GM20431 (cell line): ENCODE measurements around the gene SDC4.

ENCODE experiments used
- in situ Hi-C: fragments of 300-500 bp; cut with MseI, MboI; formaldehyde crosslinking; loops from one replicate; pipeline ENCODE4 v1.15.0; 2020; ENCODE audit warnings: low sequenced_read_pairs; ENCODE audit not compliant: unreplicated experiment

SDC4 gene, protein sequence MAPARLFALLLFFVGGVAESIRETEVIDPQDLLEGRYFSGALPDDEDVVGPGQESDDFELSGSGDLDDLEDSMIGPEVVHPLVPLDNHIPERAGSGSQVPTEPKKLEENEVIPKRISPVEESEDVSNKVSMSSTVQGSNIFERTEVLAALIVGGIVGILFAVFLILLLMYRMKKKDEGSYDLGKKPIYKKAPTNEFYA

DNA sequence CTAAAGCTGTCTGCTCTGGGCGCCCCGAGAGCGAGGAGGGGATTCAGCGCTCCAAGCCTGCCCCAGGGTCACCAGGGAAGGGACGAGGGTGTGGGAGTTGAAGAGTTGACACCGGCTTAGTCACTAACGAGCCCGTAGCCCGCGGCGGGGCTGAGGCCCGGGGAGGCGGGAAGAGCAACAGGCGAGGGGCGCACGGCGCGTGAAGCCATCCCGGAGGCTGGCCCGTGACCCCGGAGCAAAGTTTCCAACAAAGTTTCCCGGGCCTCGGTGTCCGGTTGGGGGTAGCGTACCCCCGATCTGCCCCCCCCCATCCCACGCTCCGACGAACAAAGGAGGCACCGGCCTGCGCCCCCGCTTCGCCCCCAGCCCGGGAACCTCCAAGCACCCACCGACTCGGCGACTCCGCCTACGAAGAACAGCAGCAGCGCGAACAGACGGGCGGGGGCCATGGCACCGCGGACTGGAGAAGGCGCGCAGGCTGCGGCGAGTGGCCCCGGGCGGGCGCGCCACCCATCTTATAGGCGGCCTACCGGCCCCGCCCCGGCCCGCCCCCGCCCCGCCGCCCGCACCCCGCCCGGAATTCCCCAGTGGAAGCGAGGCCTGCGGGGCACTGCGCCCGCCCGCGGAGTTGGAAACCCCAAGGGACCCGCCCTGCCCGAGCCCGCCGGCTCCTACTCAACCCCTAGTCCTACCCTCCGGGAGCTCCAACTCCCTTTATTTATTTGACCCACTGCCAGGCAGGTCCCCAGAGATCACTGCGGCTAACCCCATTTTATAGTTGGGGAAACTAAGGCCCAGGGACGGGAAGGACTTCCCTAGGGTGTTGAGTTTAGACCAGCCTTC lies at the start of gene SDC4:
Gene SDC4, minus strand, starts transcription at position 489 of the 843 bp plus-strand sequence. Its CDS starts 40 bp downstream, at position 449.
- in situ Hi-C loops: no loop called here

DNA sequence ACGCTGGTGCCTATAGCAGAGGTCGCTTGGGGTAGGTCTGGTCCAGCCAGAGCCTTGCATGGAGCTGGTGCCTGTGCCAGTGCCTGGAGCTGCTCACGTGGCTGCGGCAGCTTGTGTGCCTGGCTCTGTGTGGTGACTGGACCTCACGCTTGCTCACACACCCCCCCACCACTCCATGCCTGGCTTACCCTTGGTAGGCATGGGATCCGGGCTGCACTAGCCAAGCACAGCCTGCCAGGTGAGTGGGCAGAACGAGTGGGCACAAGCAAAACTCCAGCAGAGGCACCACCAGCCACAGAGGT lies 46.8 kb upstream of the SDC4 start:
- in situ Hi-C loops: no loop called here

DNA sequence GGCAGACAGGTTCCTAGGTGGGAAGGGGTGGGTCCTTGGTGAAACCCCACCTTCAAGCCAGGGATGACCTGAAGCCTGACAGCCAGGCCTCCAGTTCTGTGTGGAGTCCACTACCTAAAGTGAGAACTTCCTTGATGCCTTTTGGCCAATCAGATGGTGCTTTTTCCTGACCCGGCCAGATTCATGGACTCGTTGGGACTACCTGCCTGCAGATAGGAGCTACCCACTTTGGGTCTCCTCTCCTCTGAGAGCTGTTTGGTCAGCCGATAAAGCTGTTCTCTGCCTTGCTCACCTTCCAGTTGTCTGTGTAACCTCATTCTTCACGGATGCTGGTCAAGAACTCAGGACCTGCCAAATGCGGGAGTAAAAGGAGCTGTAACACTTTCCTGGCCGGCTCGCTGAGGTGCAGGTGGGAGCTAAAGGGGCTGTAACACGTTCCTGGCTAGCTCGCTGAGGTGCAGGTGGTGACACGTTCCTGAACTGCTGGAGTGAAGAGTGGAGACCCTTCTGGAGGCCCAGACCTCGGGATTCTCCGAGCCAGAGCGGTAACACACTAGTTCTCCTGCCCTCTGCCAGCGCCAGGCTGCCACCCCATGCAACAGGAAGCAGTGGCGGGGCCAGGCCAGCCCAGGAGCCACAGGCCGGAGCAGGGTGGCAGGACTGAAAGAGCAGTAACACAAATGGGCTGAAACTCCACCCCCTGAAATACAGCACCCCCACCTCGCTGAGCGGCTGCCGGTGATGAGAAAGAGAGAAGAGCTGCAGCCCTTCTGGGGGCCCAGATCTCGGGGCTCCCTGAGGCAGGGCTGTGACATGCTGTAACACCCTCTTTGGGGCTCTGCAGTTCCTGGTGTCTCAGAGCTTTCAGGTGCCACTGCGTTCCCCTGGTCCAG lies 46.2 kb upstream of the SDC4 start:
- in situ Hi-C loops: no loop called here

DNA sequence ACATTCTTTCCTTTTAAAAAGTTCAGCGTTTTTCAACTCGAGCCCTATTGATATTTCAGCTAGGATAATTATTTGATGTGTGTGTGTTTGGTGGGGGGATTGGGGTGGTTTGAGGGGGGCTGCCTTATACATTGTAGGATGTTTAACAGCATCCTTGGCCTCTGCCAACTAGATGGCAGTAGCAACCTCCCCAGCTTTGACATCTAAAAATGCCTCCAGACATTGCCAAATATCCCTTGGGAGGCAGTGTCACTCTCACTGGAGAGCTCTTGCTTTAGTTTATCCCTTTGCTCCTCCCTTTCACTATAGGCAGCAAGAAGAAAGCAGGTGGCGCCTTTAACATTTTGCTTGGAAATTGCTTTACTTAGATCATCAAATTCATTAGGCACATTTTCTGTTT lies 44.5 kb upstream of the SDC4 start:
- in situ Hi-C loops: no loop called here

DNA sequence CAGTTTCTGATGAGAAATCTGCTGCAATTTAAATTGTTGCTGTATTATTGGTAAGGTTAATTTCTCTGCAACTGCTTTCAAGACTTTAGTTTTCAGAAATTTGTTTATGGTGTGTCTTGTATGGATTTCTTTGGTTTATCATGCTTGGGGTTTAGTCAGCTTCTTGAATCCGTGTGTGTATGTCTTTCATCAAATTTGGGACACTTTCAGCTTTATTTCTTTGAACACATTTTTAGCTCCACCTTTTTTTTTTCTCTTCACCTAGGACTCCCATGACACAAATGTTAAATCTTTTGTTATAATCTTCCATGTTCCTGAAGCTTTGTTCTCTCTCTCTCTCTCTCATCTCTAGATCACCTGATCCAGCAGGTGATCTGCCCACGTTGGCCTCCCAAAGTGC lies 43.3 kb upstream of the SDC4 start:
- in situ Hi-C loops: no loop called here

DNA sequence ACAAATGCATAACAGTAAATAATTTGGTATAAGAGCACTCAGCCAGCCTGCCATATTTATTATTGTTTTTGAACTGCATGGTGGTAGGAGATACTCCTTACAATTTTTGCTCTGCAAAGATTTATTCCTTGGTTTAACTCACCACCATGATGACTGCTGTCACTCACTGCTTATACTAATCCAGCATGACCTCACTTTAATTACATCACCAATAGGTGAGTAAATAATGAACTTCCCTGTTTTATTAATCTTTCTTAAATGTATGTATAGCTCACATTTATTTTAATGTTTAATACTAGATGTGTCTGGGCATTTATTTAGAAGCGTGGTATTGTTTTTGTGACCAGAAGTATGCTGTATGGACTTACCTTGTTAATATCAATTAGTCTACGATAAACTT lies 42.7 kb upstream of the SDC4 start:
- in situ Hi-C loops: no loop called here

DNA sequence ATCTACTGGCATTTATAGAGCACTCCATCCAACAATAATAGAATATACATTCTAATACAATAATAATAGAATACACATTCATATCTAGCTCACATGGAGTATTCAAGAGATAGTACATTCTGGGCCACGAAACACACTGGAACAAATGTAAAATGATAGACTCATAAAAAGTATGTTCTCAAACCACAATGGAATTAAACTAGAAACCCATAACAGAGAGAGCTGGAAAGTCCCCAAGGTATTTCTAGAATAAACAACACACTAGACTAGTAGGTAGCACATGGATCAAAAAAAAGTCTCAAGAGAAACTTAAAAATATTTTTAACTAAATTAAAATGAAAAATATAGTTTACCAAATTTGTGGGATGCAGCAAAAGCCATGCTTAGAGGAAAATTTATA lies 39.0 kb upstream of the SDC4 start:
- in situ Hi-C loops: no loop called here

DNA sequence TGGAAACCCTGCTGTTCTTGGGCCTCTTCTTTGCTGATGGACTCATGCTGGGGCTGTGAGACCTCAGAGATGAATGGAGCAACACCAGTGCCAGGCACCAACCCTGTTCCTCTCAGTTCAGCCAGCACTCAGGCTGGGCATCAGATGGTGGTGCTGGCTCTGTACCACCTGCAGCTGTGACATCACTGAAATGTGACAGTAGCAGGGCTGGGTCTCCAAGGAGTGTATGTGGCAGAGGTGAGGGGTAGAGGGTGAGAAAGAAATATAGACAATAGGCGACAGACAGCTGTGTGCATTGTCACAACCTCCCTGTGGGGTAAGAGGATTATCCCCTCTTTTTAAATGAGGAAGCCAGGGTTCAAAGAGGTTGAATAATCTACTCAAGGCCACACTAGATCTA lies 30.0 kb upstream of the SDC4 start, which contains the start of gene TP53TG5:
Gene TP53TG5, minus strand, starts transcription at position 135 of the 400 bp plus-strand sequence. Its CDS starts 89 bp downstream, at position 46.
- in situ Hi-C loops: loop anchor here (10.0 kb wide), 1 partner anchor 57 kb away; no protein-coding TSS in a partner anchor

DNA sequence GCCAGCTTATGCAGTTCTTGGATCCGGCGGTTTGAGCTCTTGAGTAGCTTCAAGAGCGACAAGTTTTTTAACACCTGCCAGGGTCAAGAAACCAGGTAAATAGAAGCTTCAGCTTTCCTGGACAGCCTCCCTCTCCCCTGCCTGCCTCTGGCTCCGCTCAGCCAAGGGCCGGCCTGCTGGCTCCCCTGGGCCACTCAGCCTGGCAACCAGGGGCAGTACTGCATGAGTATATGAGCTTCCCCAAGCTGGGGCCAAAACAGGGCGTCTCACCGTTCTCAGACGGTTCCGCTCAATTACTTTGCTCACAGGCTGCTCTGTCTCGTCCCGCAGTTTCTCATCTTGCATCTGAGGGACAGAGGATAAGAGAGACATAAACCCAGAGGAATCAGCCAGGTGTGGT lies 29.0 kb upstream of the SDC4 start:
- in situ Hi-C loops: loop anchor here (10.0 kb wide), 1 partner anchor 58 kb away; no protein-coding TSS in a partner anchor

DNA sequence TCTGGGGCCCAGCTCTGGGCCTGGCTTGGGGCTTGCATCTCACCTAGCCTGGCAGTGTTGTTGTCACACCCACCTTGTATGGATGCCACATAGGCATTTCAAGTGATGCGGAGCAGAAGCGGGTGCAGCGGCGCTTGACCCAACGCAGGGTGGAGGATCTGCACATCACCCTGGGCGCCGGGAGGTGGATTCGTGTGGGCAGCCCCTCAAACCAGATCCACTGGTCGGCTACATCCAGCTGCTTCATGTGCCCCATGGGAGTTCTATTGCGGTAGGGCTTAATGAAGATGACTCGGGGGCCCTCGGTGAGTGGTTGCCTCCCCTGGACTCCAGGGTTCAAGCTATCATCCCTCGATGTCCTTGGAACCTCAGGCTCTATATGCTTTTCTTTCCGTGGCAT lies 26.7 kb upstream of the SDC4 start:
- in situ Hi-C loops: loop anchor here (10.0 kb wide), 1 partner anchor 60 kb away; no protein-coding TSS in a partner anchor

DNA sequence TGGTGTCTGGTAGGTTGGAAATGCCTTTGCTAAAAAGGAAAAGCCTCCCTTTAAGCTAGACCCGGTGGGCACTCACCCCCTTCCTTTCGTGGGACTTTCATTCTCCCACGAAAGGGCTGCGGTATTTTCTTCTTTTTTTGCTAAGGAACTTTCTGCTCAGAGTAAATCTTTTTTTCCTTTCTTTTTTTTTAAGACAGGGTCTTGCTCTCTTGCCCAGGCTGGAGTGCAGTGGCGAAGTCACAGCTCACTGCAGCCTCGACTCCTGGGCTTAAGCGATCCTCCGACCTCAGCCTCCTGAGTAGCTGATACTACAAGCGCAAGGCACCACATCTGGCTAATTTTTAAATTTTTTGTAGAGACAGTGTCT lies 25.9 kb upstream of the SDC4 start:
- in situ Hi-C loops: loop anchor here (10.0 kb wide), 1 partner anchor 61 kb away; no protein-coding TSS in a partner anchor

DNA sequence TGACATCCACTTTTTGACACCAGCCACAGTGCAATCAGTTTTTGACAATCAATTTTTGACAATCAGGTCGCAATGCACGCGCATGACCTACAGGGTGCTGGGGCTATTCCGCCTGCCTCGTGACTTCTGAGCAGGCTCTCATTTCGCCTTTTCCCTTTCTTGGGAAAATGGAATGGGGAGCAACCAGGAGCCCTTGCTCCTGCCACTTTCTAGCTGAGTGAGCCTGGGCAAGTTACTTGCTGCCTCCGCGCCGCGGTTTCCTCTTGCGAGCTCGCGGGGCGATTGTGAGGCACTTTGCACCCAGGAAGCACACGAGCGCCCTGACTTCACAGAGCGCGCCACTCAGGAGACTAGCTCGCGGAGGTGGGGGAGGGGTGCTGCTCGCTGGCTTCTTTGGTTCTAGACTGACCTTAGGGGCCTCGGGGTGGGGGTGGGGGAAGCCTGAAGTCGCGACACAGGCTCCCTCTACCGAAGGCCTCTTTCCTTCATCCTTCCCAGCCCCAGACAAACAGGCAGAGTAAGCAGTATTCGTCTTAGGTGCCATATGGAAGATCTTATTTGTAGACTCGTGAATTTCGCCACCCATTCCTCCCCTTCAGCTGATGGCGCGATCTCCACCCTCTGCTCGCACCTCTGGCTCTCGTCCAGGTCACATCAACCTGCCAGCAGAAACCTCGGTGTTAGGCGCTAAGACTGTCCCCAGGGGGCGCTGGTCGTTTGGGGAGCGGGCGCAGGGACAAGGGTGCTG lies 25.3 kb upstream of the SDC4 start:
- in situ Hi-C loops: loop anchor here (10.0 kb wide), 1 partner anchor 61 kb away; no protein-coding TSS in a partner anchor

DNA sequence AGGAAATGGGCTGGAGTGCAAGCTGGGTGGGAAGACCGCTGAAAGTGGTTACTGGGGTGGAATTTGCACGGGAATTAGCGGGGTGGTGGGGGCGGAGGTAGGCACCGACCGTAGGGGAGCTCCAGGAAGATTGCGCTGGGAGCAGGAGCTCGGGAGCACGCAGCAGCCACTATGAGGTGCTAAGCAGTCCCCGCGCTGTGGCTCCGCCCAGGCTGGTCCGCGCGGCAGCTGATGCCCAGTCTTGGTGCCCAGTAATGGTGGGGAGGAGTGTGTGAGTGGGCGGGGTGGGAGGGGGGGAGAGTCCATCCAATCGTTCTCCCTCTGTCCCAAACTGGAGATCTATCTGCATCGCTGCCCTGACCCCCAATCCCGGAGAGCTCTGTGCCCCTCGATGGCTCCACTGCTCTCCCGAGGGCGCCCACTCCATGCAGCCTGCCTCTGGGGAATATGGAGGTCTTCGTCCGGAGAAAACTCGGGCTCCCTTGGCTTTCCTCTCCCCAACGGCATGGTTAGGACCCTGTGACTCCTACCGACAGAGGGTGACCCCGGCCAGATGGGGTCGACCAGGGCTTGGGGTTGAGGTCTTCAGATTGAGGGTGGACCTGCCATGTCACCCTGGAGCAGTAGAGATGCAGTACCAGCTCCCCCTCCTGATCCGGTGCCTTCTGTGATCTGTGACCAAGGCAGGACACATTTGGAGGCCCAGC lies 24.6 kb upstream of the SDC4 start:
- in situ Hi-C loops: loop anchor here (10.0 kb wide), 1 partner anchor 62 kb away; no protein-coding TSS in a partner anchor

DNA sequence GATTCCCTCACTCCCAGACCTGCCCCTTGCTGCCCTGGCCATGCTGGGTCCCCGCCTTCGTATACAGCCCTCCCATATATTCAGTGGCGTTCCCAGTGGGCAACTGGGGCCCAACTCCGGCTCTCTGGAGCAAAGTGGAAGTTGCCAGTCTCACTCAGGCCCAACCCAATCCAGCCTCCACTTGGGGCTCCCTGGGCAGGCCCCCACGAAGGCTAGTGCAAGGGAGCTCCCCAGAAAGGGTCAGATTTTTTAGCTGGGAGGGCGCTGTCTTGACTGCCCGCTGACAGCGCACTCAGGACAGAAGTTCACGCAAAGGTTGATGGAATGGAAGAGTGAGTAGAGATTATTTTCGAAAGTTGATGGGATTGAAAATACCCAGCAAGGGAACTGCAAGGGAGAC lies 24.0 kb upstream of the SDC4 start:
- in situ Hi-C loops: loop anchor here (10.0 kb wide), 1 partner anchor 63 kb away; no protein-coding TSS in a partner anchor

DNA sequence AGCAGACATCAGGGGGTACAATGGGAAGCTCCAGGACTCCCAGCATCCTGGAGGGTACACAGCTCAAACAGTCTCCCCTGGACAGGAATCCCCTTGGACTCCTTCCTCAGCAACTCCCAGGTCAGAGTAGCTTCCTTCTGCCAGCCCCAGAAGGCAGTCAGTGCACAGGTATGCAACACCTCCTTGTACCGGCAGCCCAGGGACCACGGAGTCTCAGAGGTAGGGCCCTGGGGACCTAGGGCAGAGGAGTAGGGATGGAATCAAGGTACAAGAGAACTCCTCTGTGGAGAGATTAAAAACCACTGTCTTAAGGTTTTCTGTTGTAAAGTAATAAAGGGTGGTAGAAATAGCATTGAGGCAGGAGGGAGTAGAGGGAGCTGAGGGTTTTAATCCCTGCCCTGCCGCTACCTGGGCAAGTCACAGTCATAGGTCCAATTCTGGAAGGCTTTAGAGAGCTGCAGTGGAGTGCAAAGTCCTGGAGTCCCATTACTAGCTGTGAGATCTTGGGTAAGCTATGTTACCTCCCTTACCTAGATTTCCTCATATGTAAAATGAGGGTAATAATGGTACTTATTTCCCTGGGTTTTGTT lies 22.4 kb upstream of the SDC4 start:
- in situ Hi-C loops: loop anchor here (10.0 kb wide), 1 partner anchor 64 kb away; no protein-coding TSS in a partner anchor

DNA sequence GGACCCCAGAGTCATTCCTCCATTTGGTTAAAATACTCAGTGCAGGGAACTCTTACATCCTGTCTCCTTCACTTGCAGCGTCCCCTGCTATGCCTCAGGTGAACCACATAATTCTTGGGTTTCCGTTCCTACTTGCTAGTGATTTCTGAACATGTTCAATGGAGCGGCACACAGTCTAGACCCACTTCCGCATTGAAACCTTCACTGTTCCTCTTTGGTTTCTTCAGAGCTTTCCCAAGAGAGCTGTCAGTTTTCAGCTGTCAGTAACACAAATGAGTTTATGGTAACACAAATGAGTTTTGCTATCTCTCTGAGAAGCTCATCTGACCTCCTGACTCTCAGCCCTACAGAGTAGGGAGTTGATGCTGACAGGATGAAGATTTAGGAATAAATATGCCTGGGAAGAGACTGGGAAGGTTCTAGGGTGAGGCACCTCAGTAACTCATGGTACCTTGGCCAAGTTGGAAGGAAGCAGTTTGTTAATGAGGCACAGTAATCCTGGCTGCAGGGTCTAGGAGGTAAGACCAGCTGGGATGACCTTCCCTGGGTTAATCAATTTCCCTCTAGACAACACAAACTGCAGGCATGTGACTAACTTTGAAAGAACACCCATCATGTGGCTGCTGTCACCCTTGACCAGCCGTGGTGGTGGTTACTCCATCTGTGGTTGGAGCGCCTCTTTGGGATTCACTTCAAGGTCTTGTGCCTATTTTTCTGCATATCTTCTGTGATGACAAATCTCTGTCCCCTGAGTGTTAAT lies 20.2 kb upstream of the SDC4 start:
- in situ Hi-C loops: no loop called here

DNA sequence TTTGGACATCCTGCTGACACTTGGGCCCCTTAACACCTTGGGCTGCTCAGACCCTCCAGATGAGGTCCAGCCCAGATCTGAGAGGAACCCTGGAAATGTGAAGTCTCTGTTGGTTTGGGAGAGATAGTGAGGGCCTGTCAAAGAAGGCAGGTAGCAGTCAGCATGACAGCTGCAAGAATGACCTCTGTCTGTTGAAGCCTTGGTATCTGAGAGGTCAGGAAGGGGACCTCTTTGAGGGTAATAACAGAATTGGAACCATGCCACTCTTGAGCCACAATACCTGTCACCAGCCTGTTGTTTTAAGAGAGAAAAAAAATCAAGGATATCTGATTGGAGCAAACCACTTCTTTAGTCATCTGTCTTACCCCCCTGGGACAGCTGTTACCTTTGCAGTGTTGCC lies 18.9 kb upstream of the SDC4 start:
- in situ Hi-C loops: no loop called here

DNA sequence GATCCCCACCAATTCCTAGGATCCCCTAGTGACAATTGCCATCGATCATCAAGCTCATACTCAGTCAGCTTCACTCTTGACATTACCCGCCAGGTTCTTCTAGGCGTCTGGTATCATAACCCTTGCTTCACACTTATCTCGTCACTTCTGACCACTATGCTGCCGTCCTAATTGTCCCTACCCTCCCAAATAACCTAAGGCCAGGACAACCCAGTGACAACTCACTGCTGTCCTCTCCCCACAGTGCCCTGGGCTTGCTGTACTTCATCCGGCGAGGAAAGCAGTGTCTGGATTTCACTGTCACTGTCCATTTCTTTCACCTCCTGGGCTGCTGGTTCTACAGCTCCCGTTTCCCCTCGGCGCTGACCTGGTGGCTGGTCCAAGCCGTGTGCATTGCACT lies 18.4 kb upstream of the SDC4 start:
- in situ Hi-C loops: no loop called here
